GM23338 (cell line): ENCODE data around the gene NOVA2. TPM values are rescaled to one million over a fixed set of nuclear protein-coding genes. Genes with fewer than 3 reads are reported as not detected.

ENCODE experiments used
- ATAC-seq: fragments of 200-7000 bp; cut with Tn5 transposase; 3 replicates; pipeline ENCODE4 v1.9.1; 2020
- DNase-seq: peaks from one replicate; pipeline ENCODE4 v3.0.0-alpha.2; 2015; ENCODE audit warnings: low spot score
- H2AFZ ChIP-seq: fragments of 200-600 bp; sonication (generic); 2 replicates; pipeline ENCODE4 v1.8.0; 2016; ENCODE audit warnings: antibody characterized with exemption, mild to moderate bottlenecking, moderate library complexity
- H3F3A ChIP-seq: fragments of 200-600 bp; sonication (generic); replicated peaks from 2 replicates; pipeline ENCODE4 v1.8.0; 2017; ENCODE audit warnings: antibody characterized with exemption, mixed run types, low read depth
- H3K27ac ChIP-seq: fragments of 200-600 bp; sonication (generic); 2 replicates; pipeline ENCODE4 v1.6.1; 2016; ENCODE audit warnings: low read depth
- H3K27me3 ChIP-seq: fragments of 200-600 bp; sonication (generic); 2 replicates; pipeline ENCODE4 v1.8.0; 2016; ENCODE audit warnings: mild to moderate bottlenecking, mixed run types, moderate library complexity; ENCODE audit not compliant: insufficient read depth
- H3K36me3 ChIP-seq: fragments of 200-600 bp; sonication (generic); 2 replicates; pipeline ENCODE4 v1.8.0; 2016; ENCODE audit warnings: mild to moderate bottlenecking; ENCODE audit not compliant: insufficient read depth
- H3K4me1 ChIP-seq: fragments of 200-600 bp; sonication (generic); 2 replicates; pipeline ENCODE4 v1.8.0; 2016; ENCODE audit warnings: mild to moderate bottlenecking, moderate library complexity; ENCODE audit not compliant: insufficient read depth
- H3K4me2 ChIP-seq: fragments of 200-600 bp; sonication (generic); 2 replicates; pipeline ENCODE4 v1.7.1; 2017; ENCODE audit warnings: mixed run types
- H3K4me3 ChIP-seq: fragments of 200-600 bp; sonication (generic); 2 replicates; pipeline ENCODE4 v1.6.1; 2016; ENCODE audit warnings: mixed run types
- H3K79me2 ChIP-seq: fragments of 200-600 bp; sonication (generic); replicated peaks from 2 replicates; pipeline ENCODE4 v1.8.0; 2017; ENCODE audit warnings: mild to moderate bottlenecking; ENCODE audit not compliant: insufficient read depth
- H3K9me2 ChIP-seq: fragments of 200-600 bp; sonication (generic); 2 replicates; pipeline ENCODE4 v1.8.0; 2017; ENCODE audit not compliant: insufficient read depth
- H4K20me1 ChIP-seq: fragments of 200-600 bp; sonication (generic); replicated peaks from 2 replicates; pipeline ENCODE4 v1.8.0; 2017; ENCODE audit warnings: mild to moderate bottlenecking; ENCODE audit not compliant: insufficient read depth
- H3K27ac Mint-ChIP-seq: 2 replicates; pipeline ENCODE4 v1.8.0; 2020; ENCODE audit warnings: inconsistent platforms, mild to moderate bottlenecking, moderate library complexity, mixed read lengths
- H3K27me3 Mint-ChIP-seq: 3 replicates; pipeline ENCODE4 v1.8.0; 2022; ENCODE audit warnings: low read depth, mild to moderate bottlenecking, moderate library complexity, mixed read lengths, inconsistent platforms; ENCODE audit not compliant: insufficient read depth, poor library complexity
- H3K36me3 Mint-ChIP-seq: 3 replicates; pipeline ENCODE4 v1.8.0; 2021; ENCODE audit warnings: low read depth, mild to moderate bottlenecking, inconsistent platforms, moderate library complexity, mixed read lengths
- H3K4me1 Mint-ChIP-seq: 3 replicates; pipeline ENCODE4 v1.8.0; 2020; ENCODE audit warnings: mild to moderate bottlenecking, inconsistent platforms, mixed read lengths
- H3K4me3 Mint-ChIP-seq: 3 replicates; pipeline ENCODE4 v1.8.0; 2021; ENCODE audit warnings: moderate library complexity, mild to moderate bottlenecking, inconsistent platforms, mixed read lengths
- H3K9me3 Mint-ChIP-seq: 3 replicates; pipeline ENCODE4 v1.8.0; 2020; ENCODE audit warnings: moderate library complexity, mild to moderate bottlenecking, inconsistent platforms, mixed read lengths
- CREB1 ChIP-seq: fragments of 250-450 bp; sonication (Bioruptor Pico); IDR thresholded peaks from 2 replicates; pipeline ENCODE4 v1.5.0; 2020; ENCODE audit warnings: low read depth, mild to moderate bottlenecking, moderate library complexity
- EZH2 ChIP-seq: fragments of 200-600 bp; sonication (generic); IDR thresholded peaks from one replicate; pipeline ENCODE4 v1.8.0; 2017; ENCODE audit warnings: antibody characterized with exemption, mild to moderate bottlenecking, low read depth; ENCODE audit not compliant: unreplicated experiment
- EZH2phosphoT487 ChIP-seq: fragments of 200-600 bp; sonication (generic); IDR thresholded peaks from one replicate; pipeline ENCODE4 v1.8.1; 2018; ENCODE audit warnings: antibody characterized with exemption; ENCODE audit not compliant: unreplicated experiment
- JUNB ChIP-seq: IDR thresholded peaks from one replicate; pipeline ENCODE4 v1.6.1; 2016; ENCODE audit warnings: antibody characterized with exemption; ENCODE audit not compliant: unreplicated experiment
- NANOG ChIP-seq: IDR thresholded peaks from 2 replicates; pipeline ENCODE4 v1.6.1; 2016; ENCODE audit warnings: antibody characterized with exemption, borderline replicate concordance
- POLR2AphosphoS5 ChIP-seq: IDR thresholded peaks from 2 replicates; pipeline ENCODE4 v1.6.1; 2016; ENCODE audit warnings: antibody characterized with exemption, low read depth
- STAT1 ChIP-seq: IDR thresholded peaks from one replicate; pipeline ENCODE4 v1.6.1; 2016; ENCODE audit warnings: antibody characterized with exemption; ENCODE audit not compliant: unreplicated experiment
- ZNF114 ChIP-seq: fragments of 250-450 bp; sonication (Bioruptor Pico); IDR thresholded peaks from 2 replicates; pipeline ENCODE4 v1.5.0; 2020; ENCODE audit warnings: mild to moderate bottlenecking, moderate library complexity
- ZNF331 ChIP-seq: fragments of 250-450 bp; sonication (Bioruptor Pico); IDR thresholded peaks from 2 replicates; pipeline ENCODE4 v1.5.0; 2020; ENCODE audit warnings: low read depth, mild to moderate bottlenecking, moderate library complexity
- polyA plus RNA-seq: library from polyadenylated mRNA; unstranded; fragments of >200 nt; fragmentation: Nextera tagmentation; extraction: Ambion mirVana; gene quantifications from 2 replicates; pipeline ENCODE4 v1.2.1, GENCODE V29; 2016
- total RNA-seq: library from RNA; depleted of rRNA; stranded (reverse); fragments of >200 nt; shearing (Covaris generic); gene quantifications from 2 replicates; pipeline ENCODE4 v1.2.3, GENCODE V29; 2014
- TF ChIP-seq, protein P1 (sequence below), 2 experiments: fragments of 200-600 bp in 1 of 2; sonication (generic) in 1 of 2; conservative IDR thresholded peaks; 2 replicates each; pipeline versions ENCODE4 v1.5.1 to v1.6.1; 2016 to 2017; ENCODE audit warnings: antibody characterized with exemption in 2 of 2, low read depth in 2 of 2, mild to moderate bottlenecking in 2 of 2, moderate library complexity in 1 of 2
- TF ChIP-seq, protein P2 (sequence below): IDR thresholded peaks from one replicate; pipeline ENCODE4 v1.6.1; 2018; ENCODE audit warnings: antibody characterized with exemption; ENCODE audit not compliant: unreplicated experiment
- TF ChIP-seq, protein P3 (sequence below): fragments of 250-450 bp; sonication (Bioruptor Pico); IDR thresholded peaks from 2 replicates; pipeline ENCODE4 v1.5.0; 2020; ENCODE audit warnings: mild to moderate bottlenecking, moderate library complexity
- TF ChIP-seq, protein P4 (sequence below): IDR thresholded peaks from 2 replicates; pipeline ENCODE4 v1.6.1; 2016; ENCODE audit warnings: antibody characterized with exemption

The NOVA2 gene
- total and polyA plus RNA-seq, 2 experiments from 2014 or later: 5.1 to 13.7 TPM

DNA sequence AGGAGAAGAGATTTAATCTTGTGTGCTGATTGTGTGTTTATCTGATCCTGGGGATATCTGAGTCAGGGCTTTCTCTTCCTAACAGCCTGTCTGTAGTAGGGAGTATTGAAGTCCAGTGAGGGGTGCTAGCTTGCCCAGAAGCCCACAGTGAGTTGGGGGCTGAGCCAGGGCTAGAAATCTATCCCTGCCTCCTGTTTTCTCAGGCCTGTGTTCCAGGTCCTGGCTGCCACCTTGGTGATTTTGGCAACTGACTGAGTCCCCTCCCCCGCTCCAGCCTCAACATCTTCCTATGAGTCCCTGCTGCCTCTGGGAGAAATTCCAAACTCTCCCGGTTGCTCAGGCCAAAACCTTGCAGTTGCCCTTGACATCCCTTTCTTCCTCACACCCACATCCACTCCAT lies 7.7 kb upstream of the NOVA2 start:
- no peaks in the 10 kb centered on the region; the same call in 1 of the 2 replicates for H4K20me1 ChIP-seq
- peaks cover 10% of the 10 kb centered on the region for H3K4me1 Mint-ChIP-seq
- peaks cover 5% of the 10 kb centered on the region; the same call in 1 of the 2 replicates for H3K4me1 ChIP-seq
- no peak overlapping the region for H3K4me2 ChIP-seq
- H3K36me3 Mint-ChIP-seq: no peaks in the 10 kb centered on the region; the same call in 2 of the 3 replicates
- TF ChIP-seq ZNF114 (CRISPR knock-in tag) (no peak), EZH2phosphoT487 (no peak), CREB1 (no peak), STAT1 (no peak), NANOG (no peak), EZH2 (no peak), POLR2AphosphoS5 (no peak), ZNF331 (CRISPR knock-in tag) (no peak), JUNB (no peak)
- TF ChIP-seq, protein P1, sequence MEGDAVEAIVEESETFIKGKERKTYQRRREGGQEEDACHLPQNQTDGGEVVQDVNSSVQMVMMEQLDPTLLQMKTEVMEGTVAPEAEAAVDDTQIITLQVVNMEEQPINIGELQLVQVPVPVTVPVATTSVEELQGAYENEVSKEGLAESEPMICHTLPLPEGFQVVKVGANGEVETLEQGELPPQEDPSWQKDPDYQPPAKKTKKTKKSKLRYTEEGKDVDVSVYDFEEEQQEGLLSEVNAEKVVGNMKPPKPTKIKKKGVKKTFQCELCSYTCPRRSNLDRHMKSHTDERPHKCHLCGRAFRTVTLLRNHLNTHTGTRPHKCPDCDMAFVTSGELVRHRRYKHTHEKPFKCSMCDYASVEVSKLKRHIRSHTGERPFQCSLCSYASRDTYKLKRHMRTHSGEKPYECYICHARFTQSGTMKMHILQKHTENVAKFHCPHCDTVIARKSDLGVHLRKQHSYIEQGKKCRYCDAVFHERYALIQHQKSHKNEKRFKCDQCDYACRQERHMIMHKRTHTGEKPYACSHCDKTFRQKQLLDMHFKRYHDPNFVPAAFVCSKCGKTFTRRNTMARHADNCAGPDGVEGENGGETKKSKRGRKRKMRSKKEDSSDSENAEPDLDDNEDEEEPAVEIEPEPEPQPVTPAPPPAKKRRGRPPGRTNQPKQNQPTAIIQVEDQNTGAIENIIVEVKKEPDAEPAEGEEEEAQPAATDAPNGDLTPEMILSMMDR (conservative IDR thresholded peaks at IDR 0.05; ENCODE audit: low read depth in 2 of 2): no peak
- TF ChIP-seq, protein P2, sequence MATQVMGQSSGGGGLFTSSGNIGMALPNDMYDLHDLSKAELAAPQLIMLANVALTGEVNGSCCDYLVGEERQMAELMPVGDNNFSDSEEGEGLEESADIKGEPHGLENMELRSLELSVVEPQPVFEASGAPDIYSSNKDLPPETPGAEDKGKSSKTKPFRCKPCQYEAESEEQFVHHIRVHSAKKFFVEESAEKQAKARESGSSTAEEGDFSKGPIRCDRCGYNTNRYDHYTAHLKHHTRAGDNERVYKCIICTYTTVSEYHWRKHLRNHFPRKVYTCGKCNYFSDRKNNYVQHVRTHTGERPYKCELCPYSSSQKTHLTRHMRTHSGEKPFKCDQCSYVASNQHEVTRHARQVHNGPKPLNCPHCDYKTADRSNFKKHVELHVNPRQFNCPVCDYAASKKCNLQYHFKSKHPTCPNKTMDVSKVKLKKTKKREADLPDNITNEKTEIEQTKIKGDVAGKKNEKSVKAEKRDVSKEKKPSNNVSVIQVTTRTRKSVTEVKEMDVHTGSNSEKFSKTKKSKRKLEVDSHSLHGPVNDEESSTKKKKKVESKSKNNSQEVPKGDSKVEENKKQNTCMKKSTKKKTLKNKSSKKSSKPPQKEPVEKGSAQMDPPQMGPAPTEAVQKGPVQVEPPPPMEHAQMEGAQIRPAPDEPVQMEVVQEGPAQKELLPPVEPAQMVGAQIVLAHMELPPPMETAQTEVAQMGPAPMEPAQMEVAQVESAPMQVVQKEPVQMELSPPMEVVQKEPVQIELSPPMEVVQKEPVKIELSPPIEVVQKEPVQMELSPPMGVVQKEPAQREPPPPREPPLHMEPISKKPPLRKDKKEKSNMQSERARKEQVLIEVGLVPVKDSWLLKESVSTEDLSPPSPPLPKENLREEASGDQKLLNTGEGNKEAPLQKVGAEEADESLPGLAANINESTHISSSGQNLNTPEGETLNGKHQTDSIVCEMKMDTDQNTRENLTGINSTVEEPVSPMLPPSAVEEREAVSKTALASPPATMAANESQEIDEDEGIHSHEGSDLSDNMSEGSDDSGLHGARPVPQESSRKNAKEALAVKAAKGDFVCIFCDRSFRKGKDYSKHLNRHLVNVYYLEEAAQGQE: no peak
- TF ChIP-seq, protein P3, sequence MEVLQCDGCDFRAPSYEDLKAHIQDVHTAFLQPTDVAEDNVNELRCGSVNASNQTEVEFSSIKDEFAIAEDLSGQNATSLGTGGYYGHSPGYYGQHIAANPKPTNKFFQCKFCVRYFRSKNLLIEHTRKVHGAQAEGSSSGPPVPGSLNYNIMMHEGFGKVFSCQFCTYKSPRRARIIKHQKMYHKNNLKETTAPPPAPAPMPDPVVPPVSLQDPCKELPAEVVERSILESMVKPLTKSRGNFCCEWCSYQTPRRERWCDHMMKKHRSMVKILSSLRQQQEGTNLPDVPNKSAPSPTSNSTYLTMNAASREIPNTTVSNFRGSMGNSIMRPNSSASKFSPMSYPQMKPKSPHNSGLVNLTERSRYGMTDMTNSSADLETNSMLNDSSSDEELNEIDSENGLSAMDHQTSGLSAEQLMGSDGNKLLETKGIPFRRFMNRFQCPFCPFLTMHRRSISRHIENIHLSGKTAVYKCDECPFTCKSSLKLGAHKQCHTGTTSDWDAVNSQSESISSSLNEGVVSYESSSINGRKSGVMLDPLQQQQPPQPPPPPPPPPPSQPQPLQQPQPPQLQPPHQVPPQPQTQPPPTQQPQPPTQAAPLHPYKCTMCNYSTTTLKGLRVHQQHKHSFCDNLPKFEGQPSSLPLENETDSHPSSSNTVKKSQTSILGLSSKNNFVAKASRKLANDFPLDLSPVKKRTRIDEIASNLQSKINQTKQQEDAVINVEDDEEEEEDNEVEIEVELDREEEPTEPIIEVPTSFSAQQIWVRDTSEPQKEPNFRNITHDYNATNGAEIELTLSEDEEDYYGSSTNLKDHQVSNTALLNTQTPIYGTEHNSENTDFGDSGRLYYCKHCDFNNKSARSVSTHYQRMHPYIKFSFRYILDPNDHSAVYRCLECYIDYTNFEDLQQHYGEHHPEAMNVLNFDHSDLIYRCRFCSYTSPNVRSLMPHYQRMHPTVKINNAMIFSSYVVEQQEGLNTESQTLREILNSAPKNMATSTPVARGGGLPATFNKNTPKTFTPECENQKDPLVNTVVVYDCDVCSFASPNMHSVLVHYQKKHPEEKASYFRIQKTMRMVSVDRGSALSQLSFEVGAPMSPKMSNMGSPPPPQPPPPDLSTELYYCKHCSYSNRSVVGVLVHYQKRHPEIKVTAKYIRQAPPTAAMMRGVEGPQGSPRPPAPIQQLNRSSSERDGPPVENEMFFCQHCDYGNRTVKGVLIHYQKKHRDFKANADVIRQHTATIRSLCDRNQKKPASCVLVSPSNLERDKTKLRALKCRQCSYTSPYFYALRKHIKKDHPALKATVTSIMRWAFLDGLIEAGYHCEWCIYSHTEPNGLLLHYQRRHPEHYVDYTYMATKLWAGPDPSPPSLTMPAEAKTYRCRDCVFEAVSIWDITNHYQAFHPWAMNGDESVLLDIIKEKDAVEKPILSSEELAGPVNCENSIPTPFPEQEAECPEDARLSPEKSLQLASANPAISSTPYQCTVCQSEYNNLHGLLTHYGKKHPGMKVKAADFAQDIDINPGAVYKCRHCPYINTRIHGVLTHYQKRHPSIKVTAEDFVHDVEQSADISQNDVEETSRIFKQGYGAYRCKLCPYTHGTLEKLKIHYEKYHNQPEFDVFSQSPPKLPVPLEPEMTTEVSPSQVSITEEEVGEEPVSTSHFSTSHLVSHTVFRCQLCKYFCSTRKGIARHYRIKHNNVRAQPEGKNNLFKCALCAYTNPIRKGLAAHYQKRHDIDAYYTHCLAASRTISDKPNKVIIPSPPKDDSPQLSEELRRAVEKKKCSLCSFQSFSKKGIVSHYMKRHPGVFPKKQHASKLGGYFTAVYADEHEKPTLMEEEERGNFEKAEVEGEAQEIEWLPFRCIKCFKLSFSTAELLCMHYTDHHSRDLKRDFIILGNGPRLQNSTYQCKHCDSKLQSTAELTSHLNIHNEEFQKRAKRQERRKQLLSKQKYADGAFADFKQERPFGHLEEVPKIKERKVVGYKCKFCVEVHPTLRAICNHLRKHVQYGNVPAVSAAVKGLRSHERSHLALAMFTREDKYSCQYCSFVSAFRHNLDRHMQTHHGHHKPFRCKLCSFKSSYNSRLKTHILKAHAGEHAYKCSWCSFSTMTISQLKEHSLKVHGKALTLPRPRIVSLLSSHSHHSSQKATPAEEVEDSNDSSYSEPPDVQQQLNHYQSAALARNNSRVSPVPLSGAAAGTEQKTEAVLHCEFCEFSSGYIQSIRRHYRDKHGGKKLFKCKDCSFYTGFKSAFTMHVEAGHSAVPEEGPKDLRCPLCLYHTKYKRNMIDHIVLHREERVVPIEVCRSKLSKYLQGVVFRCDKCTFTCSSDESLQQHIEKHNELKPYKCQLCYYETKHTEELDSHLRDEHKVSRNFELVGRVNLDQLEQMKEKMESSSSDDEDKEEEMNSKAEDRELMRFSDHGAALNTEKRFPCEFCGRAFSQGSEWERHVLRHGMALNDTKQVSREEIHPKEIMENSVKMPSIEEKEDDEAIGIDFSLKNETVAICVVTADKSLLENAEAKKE (CRISPR knock-in tag): no peak
- TF ChIP-seq, protein P4, sequence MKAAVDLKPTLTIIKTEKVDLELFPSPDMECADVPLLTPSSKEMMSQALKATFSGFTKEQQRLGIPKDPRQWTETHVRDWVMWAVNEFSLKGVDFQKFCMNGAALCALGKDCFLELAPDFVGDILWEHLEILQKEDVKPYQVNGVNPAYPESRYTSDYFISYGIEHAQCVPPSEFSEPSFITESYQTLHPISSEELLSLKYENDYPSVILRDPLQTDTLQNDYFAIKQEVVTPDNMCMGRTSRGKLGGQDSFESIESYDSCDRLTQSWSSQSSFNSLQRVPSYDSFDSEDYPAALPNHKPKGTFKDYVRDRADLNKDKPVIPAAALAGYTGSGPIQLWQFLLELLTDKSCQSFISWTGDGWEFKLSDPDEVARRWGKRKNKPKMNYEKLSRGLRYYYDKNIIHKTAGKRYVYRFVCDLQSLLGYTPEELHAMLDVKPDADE: no peak
- peak; percentile 65 for ATAC-seq
- peak overlapping the region; percentile 98 for H2AFZ ChIP-seq
- H3K27me3 Mint-ChIP-seq: peaks cover 2% of the 10 kb centered on the region
- H3K4me3 ChIP-seq: no peak overlapping the region
- H3K79me2 ChIP-seq: no peaks in the 10 kb centered on the region
- H3K27ac Mint-ChIP-seq: no peak overlapping the region
- H3K9me3 Mint-ChIP-seq: no peaks in the 10 kb centered on the region; the same call in 2 of the 3 replicates
- H3K27me3 ChIP-seq: no peaks in the 10 kb centered on the region
- no peak overlapping the region for H3K27ac ChIP-seq
- DNase-seq: peak; percentile 63
- no peaks in the 10 kb centered on the region for H3K9me2 ChIP-seq
- peaks cover 5% of the 10 kb centered on the region; the same call in 1 of the 2 replicates for H3F3A ChIP-seq
- H3K4me3 Mint-ChIP-seq: no peak overlapping the region; the same call in 2 of the 3 replicates
- no peaks in the 10 kb centered on the region for H3K36me3 ChIP-seq
